Neuronal stem cell (in vitro differentiated cells): ENCODE data around the gene ARHGEF9. TPM values are rescaled to one million over a fixed set of nuclear protein-coding genes. Genes with fewer than 3 reads are reported as not detected.
"Not testable (repeated sequence)": the region's sequence is repeated elsewhere in the genome, so short reads cannot be mapped to it uniquely, and the experiment has no call there.

Source experiments
- DNase-seq: peaks from one replicate; pipeline ENCODE4 v3.0.0-alpha.2; 2013; ENCODE audit warnings: low spot score
- H2AFZ ChIP-seq: one replicate; pipeline ENCODE4 v1.6.1; 2013; ENCODE audit warnings: mild to moderate bottlenecking, low read length, inconsistent platforms
- H2AK5ac ChIP-seq: 2 replicates; pipeline ENCODE4 v1.6.1; 2013; ENCODE audit warnings: low read depth, mild to moderate bottlenecking, inconsistent platforms, low read length, moderate library complexity, mixed read lengths
- H2BK120ac ChIP-seq: 2 replicates; pipeline ENCODE4 v1.6.1; 2013; ENCODE audit warnings: low read depth, mild to moderate bottlenecking, inconsistent platforms, low read length, moderate library complexity, mixed read lengths
- H2BK12ac ChIP-seq: one replicate; pipeline ENCODE4 v1.6.1; 2013; ENCODE audit warnings: low read length, inconsistent platforms
- H2BK15ac ChIP-seq: 2 replicates; pipeline ENCODE4 v1.6.1; 2013; ENCODE audit warnings: mild to moderate bottlenecking, low read length, inconsistent platforms, mixed read lengths
- H2BK5ac ChIP-seq: one replicate; pipeline ENCODE4 v1.6.1; 2013; ENCODE audit warnings: inconsistent platforms, mild to moderate bottlenecking, low read length, moderate library complexity
- H3K14ac ChIP-seq: one replicate; pipeline ENCODE4 v1.6.1; 2013; ENCODE audit warnings: low read length, inconsistent platforms
- H3K18ac ChIP-seq: 2 replicates; pipeline ENCODE4 v1.6.1; 2013; ENCODE audit warnings: low read length, inconsistent platforms
- H3K23ac ChIP-seq: 2 replicates; pipeline ENCODE4 v1.6.1; 2013; ENCODE audit warnings: low read depth, mild to moderate bottlenecking, mixed read lengths, low read length, inconsistent platforms; ENCODE audit not compliant: poor library complexity
- H3K27ac ChIP-seq: replicated peaks from 3 replicates; pipeline ENCODE4 v1.5.1; 2013; ENCODE audit warnings: low read length, inconsistent platforms
- H3K27me3 ChIP-seq, 3 experiments: 2 replicates each; pipeline ENCODE4 v1.6.1; 2013; ENCODE audit warnings: low read length in 3 of 3, mild to moderate bottlenecking in 2 of 3, inconsistent platforms in 1 of 3, low read depth in 1 of 3, mixed read lengths in 1 of 3, moderate library complexity in 1 of 3; ENCODE audit not compliant: control insufficient read depth in 3 of 3, insufficient read depth in 3 of 3
- H3K36me3 ChIP-seq, 2 donors: replicated peaks in 1 of 2; 2 replicates each; pipeline ENCODE4 v1.6.1; 2013; ENCODE audit warnings: low read length in 2 of 2; ENCODE audit not compliant: control insufficient read depth in 2 of 2, insufficient read depth in 2 of 2
- H3K4ac ChIP-seq: 2 replicates; pipeline ENCODE4 v1.6.1; 2013; ENCODE audit warnings: inconsistent platforms, mild to moderate bottlenecking, low read length, moderate library complexity
- H3K4me1 ChIP-seq, 2 donors: 1 replicate in 1 of 2; 2 replicates in 1 of 2; pipeline ENCODE4 v1.6.1; 2013; ENCODE audit warnings: low read length in 2 of 2, low read depth in 1 of 2; ENCODE audit not compliant: control insufficient read depth in 2 of 2, insufficient read depth in 1 of 2
- H3K4me2 ChIP-seq: one replicate; pipeline ENCODE4 v1.6.1; 2013; ENCODE audit warnings: mild to moderate bottlenecking, low read length, inconsistent platforms; ENCODE audit not compliant: insufficient read depth, poor library complexity, severe bottlenecking
- H3K4me3 ChIP-seq, 2 donors: 2 replicates each; pipeline ENCODE4 v1.5.1; 2013; ENCODE audit warnings: low read length in 2 of 2, mild to moderate bottlenecking in 2 of 2, inconsistent platforms in 1 of 2, moderate library complexity in 1 of 2
- H3K79me1 ChIP-seq: one replicate; pipeline ENCODE4 v1.6.1; 2013; ENCODE audit warnings: low read depth, mild to moderate bottlenecking, inconsistent platforms, low read length, moderate library complexity
- H3K9ac ChIP-seq: one replicate; pipeline ENCODE4 v1.6.1; 2013; ENCODE audit warnings: mild to moderate bottlenecking, low read depth, low read length, inconsistent platforms; ENCODE audit not compliant: poor library complexity
- H3K9me3 ChIP-seq, 2 donors: replicated peaks in 1 of 2; 2 replicates each; pipeline versions ENCODE3 to v1.6.1; 2013; ENCODE audit warnings: low read length in 2 of 2, mild to moderate bottlenecking in 2 of 2, inconsistent platforms in 1 of 2, low read depth in 1 of 2, mixed read lengths in 1 of 2, moderate library complexity in 1 of 2; ENCODE audit not compliant: control insufficient read depth in 2 of 2, insufficient read depth in 1 of 2
- H4K8ac ChIP-seq: one replicate; pipeline ENCODE4 v1.6.1; 2013; ENCODE audit warnings: low read depth, mild to moderate bottlenecking, inconsistent platforms, low read length, moderate library complexity
- H4K91ac ChIP-seq: one replicate; pipeline ENCODE4 v1.6.1; 2013; ENCODE audit warnings: low read length, low read depth, mild to moderate bottlenecking, inconsistent platforms; ENCODE audit not compliant: poor library complexity
- WGBS, 2 donors: extraction: QIAGEN DNeasy Blood & Tissue Kit; methylation state at CpG; one replicate each; pipeline ENCODE4 v1.1.7; 2013; ENCODE audit warnings: missing lambda C conversion rate in 2 of 2, mixed read lengths in 1 of 2; ENCODE audit not compliant: insufficient read length in 2 of 2, insufficient replicate concordance in 1 of 2; ENCODE audit errors: extremely low coverage in 2 of 2; 5-methylcytosine and 5-hydroxymethylcytosine counted together
- polyA plus RNA-seq, 2 experiments: library from polyadenylated mRNA; stranded (reverse); fragments of 200-250 nt; gene quantifications; one replicate each; pipeline ENCODE4 v1.2.3, GENCODE V29; 2013

ARHGEF9 gene
- 38.9 TPM for polyA plus RNA-seq (2013, experiment 1 of 2)
- polyA plus RNA-seq (2013, experiment 2 of 2), result 36.2 TPM

GRCh38 chrX:63784902-63785707, at the start of gene ARHGEF9:
TSS of gene ARHGEF9 (minus strand) at chrX:63785214. CDS start at chrX:63785145, 69 bp downstream.
- Histone ChIP-seq H2AFZ (peak within 1 kb of the TSS; percentile 90), H3K4me1 (peaks cover 3 to 8% of the 10 kb centered on the region in 2 donors), H2AK5ac (no peak within 1 kb of the TSS), H3K14ac (peak within 1 kb of the TSS; percentile 21), H3K36me3 (no peaks in the 10 kb centered on the region), H3K4me2 (peak within 1 kb of the TSS; percentile 54), H3K4ac (no peak within 1 kb of the TSS), H4K8ac (no peak within 1 kb of the TSS), H4K91ac (no peak within 1 kb of the TSS), H2BK5ac (no peak within 1 kb of the TSS), H2BK12ac (no peak within 1 kb of the TSS), H3K23ac (no peak within 1 kb of the TSS), H3K79me1 (no peaks in the 10 kb centered on the region), H2BK15ac (no peak within 1 kb of the TSS), H3K27ac (peak within 1 kb of the TSS; percentile 68), H3K9ac (peak within 1 kb of the TSS; percentile 78), H3K4me3 (peak within 1 kb of the TSS; percentile 55 to 83), H3K27me3 (no peaks in the 10 kb centered on the region), H2BK120ac (no peak within 1 kb of the TSS), H3K9me3 (no peaks in the 10 kb centered on the region), H3K18ac (peak within 1 kb of the TSS; percentile 74)
- no CpG with 5 or more reads among the region's 30 CpGs for WGBS, 2 donors
- peak; percentile 44 for DNase-seq

DNA sequence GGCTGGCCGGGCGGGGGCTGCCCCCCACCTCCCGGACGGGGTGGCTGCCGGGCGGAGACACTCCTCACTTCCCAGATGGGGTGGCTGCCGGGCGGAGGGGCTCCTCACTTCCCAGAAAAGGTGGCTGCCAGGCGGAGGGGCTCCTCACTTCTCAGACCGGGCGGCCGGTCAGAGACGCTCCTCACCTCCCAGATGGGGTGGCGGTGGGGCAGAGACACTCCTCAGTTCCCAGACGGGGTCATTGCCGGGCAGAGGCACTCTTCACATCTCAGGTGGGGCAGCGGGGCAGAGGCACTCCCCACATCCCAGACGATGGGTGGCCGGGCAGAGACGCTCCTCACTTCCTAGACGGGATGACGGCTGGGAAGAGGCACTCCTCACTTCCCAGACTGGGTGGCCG, 40.4 kb upstream of the ARHGEF9 start:
- not testable (repeated sequence) for H3K4me2 ChIP-seq, H2AK5ac ChIP-seq, H3K23ac ChIP-seq, H3K9me3 ChIP-seq, H2BK5ac ChIP-seq, H3K79me1 ChIP-seq, H2BK12ac ChIP-seq, DNase-seq, H4K8ac ChIP-seq, H3K27me3 ChIP-seq, H3K4me3 ChIP-seq, H3K36me3 ChIP-seq, H3K14ac ChIP-seq, H3K18ac ChIP-seq, H4K91ac ChIP-seq, H2AFZ ChIP-seq, H2BK120ac ChIP-seq, H3K4ac ChIP-seq, H3K4me1 ChIP-seq, H3K27ac ChIP-seq, H3K9ac ChIP-seq, H2BK15ac ChIP-seq
- WGBS, 2 donors, result no CpG with 5 or more reads among the region's 23 CpGs

GRCh38 chrX:63818156-63818555, 33.1 kb upstream of the ARHGEF9 start:
- Histone ChIP-seq H3K9ac (no peak overlapping the region), H3K14ac (no peak overlapping the region), H3K23ac (no peak overlapping the region), H3K27me3 (no peaks in the 10 kb centered on the region), H3K4me3 (no peak overlapping the region), H2AK5ac (no peak overlapping the region), H3K9me3 (no peaks in the 10 kb centered on the region), H3K18ac (no peak overlapping the region), H2BK15ac (no peak overlapping the region), H3K27ac (no peak overlapping the region), H4K8ac (no peak overlapping the region), H2AFZ (no peak overlapping the region), H3K4ac (no peak overlapping the region), H2BK12ac (no peak overlapping the region), H3K4me1 (no peaks in the 10 kb centered on the region), H3K36me3 (no peaks in the 10 kb centered on the region), H4K91ac (no peak overlapping the region), H2BK5ac (no peak overlapping the region), H3K4me2 (no peak overlapping the region), H3K79me1 (no peaks in the 10 kb centered on the region), H2BK120ac (no peak overlapping the region)
- no CpG with 5 or more reads among the region's 4 CpGs for WGBS, 2 donors
- no peak for DNase-seq

DNA sequence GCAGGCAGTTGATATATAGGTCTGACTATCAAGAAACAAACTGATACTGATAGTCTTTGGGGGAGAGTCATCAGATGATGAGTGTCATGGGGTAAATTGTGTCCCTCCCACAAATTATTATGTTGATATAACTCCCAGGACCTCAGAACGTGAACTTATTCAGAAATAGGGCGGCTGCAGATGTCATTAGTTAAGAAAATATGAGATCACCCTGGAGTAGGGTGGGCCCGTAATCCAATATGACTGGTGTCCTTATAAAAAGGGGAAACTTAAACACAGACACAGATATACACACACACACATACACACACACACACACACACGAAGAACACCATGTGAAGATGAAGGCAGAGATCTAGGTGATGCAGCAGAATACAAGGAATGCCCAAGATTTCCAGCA, 32.7 kb upstream of the ARHGEF9 start:
- no peak overlapping the region for H3K27ac ChIP-seq
- no peak for DNase-seq
- H3K36me3 ChIP-seq, result no peaks in the 10 kb centered on the region
- H3K4me3 ChIP-seq, result no peak overlapping the region
- no peaks in the 10 kb centered on the region for H3K79me1 ChIP-seq
- H4K8ac ChIP-seq, result no peak overlapping the region
- WGBS, 2 donors, result no CpG with 5 or more reads among the region's 4 CpGs
- H3K14ac ChIP-seq, result no peak overlapping the region
- H3K23ac ChIP-seq, result no peak overlapping the region
- H4K91ac ChIP-seq, result no peak overlapping the region
- no peak overlapping the region for H3K18ac ChIP-seq
- H2BK12ac ChIP-seq, result no peak overlapping the region
- H3K4me2 ChIP-seq, result no peak overlapping the region
- H2BK120ac ChIP-seq, result no peak overlapping the region
- no peak overlapping the region for H2BK5ac ChIP-seq
- H3K9me3 ChIP-seq, result no peaks in the 10 kb centered on the region
- H3K4ac ChIP-seq, result no peak overlapping the region
- H3K27me3 ChIP-seq, result no peaks in the 10 kb centered on the region
- H3K9ac ChIP-seq, result no peak overlapping the region
- no peak overlapping the region for H2AK5ac ChIP-seq
- no peak overlapping the region for H2BK15ac ChIP-seq
- no peaks in the 10 kb centered on the region for H3K4me1 ChIP-seq
- no peak overlapping the region for H2AFZ ChIP-seq
